Glomerular visceral epithelial cell (primary cell): ENCODE data around the gene DCTN2.
A peak's percentile ranks its signal among the peaks of the same experiment; 100 is the strongest.

Experiments
- DNase-seq: peaks from one replicate; pipeline ENCODE4 v3.0.0-alpha.2; 2016; ENCODE audit errors: extremely low spot score

Gene DCTN2

GRCh38 chr12:57488402-57489156 lies 58.4 kb downstream of the DCTN2 start:
- DNase-seq = no peak

- peak; percentile 93 for DNase-seq
Observed at GRCh38 chr12:57487597-57488401, 59.2 kb downstream of the DCTN2 start, which contains the start of gene MARS1. MARS1 (plus strand) TSS chr12:57488068; CDS start chr12:57488091, 23 bp downstream.

GRCh38 chr12:57487055-57487596 lies 59.9 kb downstream of the DCTN2 start:
- no peak for DNase-seq

DNA sequence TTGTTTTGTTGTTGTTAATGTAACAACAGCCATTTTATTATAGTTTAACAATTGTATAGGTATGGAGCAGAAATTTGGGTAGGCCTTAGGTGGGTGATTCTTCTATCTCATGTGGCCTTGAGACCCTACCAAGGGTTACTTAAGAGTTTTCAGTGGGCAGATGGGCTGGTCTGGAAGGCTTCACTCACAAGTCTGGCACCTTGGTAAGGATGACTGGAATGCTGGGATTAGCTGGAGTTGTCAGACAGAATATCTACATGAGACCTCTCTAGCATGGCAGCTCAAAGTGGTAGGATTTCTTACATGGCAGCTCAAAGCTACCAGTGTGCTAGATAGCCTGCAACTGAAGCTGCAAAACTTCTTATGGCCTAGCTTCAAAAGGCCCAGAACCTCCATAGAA lies 61.3 kb downstream of the DCTN2 start:
- no peak for DNase-seq

- peak; percentile 74 for DNase-seq
Observed at GRCh38 chr12:57483466-57483865, 63.5 kb downstream of the DCTN2 start.

- DNase-seq = no peak
Observed at GRCh38 chr12:57481671-57482070, 65.3 kb downstream of the DCTN2 start.
